Breast epithelium (tissue), 4 donors: ENCODE data around the gene ADAMTS17. TPM values are rescaled to one million over a fixed set of nuclear protein-coding genes. Genes with fewer than 3 reads are reported as not detected.

Experiments used
- DNase-seq, 2 donors: peaks; one replicate each; pipeline ENCODE4 v3.0.0-alpha.2; 2019; ENCODE audit warnings: low spot score in 2 of 2
- H3K27ac ChIP-seq, 2 donors: fragments of 200-600 bp; sonication (generic) in 1 of 2; one replicate each; pipeline ENCODE4 v1.5.1; 2016 to 2019; ENCODE audit warnings: mild to moderate bottlenecking in 1 of 2
- H3K27me3 ChIP-seq, 2 donors: fragments of 200-600 bp; sonication (generic) in 1 of 2; one replicate each; pipeline versions ENCODE4 v1.5.1 to v1.6.0; 2017 to 2019; ENCODE audit warnings: control low read depth in 1 of 2, mild to moderate bottlenecking in 1 of 2
- H3K36me3 ChIP-seq: fragments of 200-600 bp; one replicate; pipeline ENCODE4 v1.5.1; 2019
- H3K4me1 ChIP-seq, 2 donors: fragments of 200-600 bp; sonication (generic); one replicate each; pipeline ENCODE4 v1.5.1; 2016 to 2019; ENCODE audit warnings: control low read depth in 1 of 2
- H3K4me3 ChIP-seq, 3 donors: fragments of 200-600 bp; sonication (generic); 1 replicate in 2 of 3; 2 replicates in 1 of 3; pipeline ENCODE4 v1.5.1; 2016 to 2019; ENCODE audit warnings: mild to moderate bottlenecking in 3 of 3, moderate library complexity in 2 of 3
- H3K9me3 ChIP-seq, 2 donors: fragments of 200-600 bp; sonication (generic) in 1 of 2; one replicate each; pipeline ENCODE4 v1.5.1; 2016 to 2019; ENCODE audit warnings: control low read depth in 1 of 2
- POLR2A ChIP-seq: fragments of 450-650 bp; IDR thresholded peaks from one replicate; pipeline ENCODE4 v1.6.1; 2016; ENCODE audit warnings: antibody characterized with exemption, mild to moderate bottlenecking, moderate library complexity
- POLR2AphosphoS5 ChIP-seq, 3 donors: sonication (generic); formaldehyde crosslinking; IDR thresholded peaks; one replicate each; pipeline ENCODE4 v1.6.1; 2017; ENCODE audit warnings: antibody characterized with exemption in 3 of 3
- intact Hi-C: fragments of 100-400 bp; cut with DNase I; formaldehyde crosslinking; loops from one replicate; pipeline ENCODE4 v1.15.1; 2023; ENCODE audit warnings: low total_unique reads
- total RNA-seq, 3 donors: library from RNA; depleted of rRNA; stranded (reverse); fragments of >200 nt; gene quantifications; one replicate each; pipeline ENCODE4 v1.1.0, GENCODE V29; 2016
- TF ChIP-seq, protein P1 (sequence below), 3 donors: fragments of 450-650 bp; IDR thresholded peaks; one replicate each; pipeline ENCODE4 v1.5.1; 2016 to 2017; ENCODE audit warnings: antibody characterized with exemption in 3 of 3, mild to moderate bottlenecking in 3 of 3, moderate library complexity in 3 of 3

The ADAMTS17 gene
- total RNA-seq, 3 donors from 2014 or later: 5.1 to 8.0 (median 5.9) TPM

DNA sequence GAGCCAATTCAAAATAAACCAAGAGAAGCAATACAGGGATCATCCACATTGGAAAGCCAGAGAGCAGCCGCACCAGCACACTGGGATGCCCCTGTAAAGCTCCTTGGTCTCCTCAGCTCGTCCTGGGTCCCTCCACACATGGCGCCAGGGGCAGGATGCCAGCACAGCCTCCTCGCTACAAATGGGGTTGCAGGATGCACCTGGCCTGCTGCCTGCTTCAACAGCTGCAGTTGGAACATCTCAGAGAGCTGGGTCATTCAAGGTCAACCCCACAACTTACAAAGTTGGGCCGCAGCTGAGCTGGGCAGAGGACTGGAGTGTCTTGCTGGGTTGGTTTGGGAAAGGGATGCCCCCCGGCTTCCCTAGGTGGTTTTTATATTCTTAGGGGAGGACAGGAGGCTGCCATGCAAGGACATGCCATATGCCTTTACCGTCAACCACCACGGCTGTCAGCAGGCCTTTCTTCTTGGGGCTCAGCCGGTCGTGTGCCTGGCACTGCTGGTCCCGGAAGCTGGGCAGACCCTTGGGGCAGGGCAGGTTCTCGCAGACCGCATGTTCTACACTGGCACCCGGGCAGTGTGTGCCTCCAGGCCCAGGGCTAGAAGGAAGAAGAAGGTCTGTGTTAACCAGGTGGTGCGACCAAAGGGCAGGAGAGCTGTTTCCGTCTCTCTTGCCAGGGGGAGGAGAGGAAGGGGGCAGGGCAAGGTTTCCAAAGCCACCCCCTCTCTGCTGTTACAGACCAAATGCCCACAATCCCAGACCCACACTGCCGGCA is 225.2 kb downstream of the ADAMTS17 start:
- Histone ChIP-seq H3K4me3 (no peak overlapping the region), H3K36me3 (no peaks in the 10 kb centered on the region), H3K4me1 (no peaks in the 10 kb centered on the region), H3K27me3 (no peaks in the 10 kb centered on the region), H3K9me3 (peaks cover 4 to 15% of the 10 kb centered on the region in 2 donors), H3K27ac (no peak overlapping the region)
- TF ChIP-seq POLR2AphosphoS5 (IDR thresholded peaks at IDR 0.05): no peak
- no peak for TF ChIP-seq POLR2A
- TF ChIP-seq, protein P1, sequence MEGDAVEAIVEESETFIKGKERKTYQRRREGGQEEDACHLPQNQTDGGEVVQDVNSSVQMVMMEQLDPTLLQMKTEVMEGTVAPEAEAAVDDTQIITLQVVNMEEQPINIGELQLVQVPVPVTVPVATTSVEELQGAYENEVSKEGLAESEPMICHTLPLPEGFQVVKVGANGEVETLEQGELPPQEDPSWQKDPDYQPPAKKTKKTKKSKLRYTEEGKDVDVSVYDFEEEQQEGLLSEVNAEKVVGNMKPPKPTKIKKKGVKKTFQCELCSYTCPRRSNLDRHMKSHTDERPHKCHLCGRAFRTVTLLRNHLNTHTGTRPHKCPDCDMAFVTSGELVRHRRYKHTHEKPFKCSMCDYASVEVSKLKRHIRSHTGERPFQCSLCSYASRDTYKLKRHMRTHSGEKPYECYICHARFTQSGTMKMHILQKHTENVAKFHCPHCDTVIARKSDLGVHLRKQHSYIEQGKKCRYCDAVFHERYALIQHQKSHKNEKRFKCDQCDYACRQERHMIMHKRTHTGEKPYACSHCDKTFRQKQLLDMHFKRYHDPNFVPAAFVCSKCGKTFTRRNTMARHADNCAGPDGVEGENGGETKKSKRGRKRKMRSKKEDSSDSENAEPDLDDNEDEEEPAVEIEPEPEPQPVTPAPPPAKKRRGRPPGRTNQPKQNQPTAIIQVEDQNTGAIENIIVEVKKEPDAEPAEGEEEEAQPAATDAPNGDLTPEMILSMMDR (IDR thresholded peaks at IDR 0.05): no peak
- intact Hi-C loops: no loop called here
- no peak for DNase-seq

- no peak overlapping the region for H3K27ac ChIP-seq
- DNase-seq: no peak
- H3K4me1 ChIP-seq: no peaks in the 10 kb centered on the region
Observed at GRCh38 chr15:100115711-100116090, 226.1 kb downstream of the ADAMTS17 start.

GRCh38 chr15:100115066-100115710 is 226.6 kb downstream of the ADAMTS17 start:
- no peak for DNase-seq
- H3K9me3 ChIP-seq: peaks cover 0 to 2% of the 10 kb centered on the region in 2 donors
- no peaks in the 10 kb centered on the region for H3K27me3 ChIP-seq
- no peaks in the 10 kb centered on the region for H3K4me1 ChIP-seq
- H3K27ac ChIP-seq: peak overlapping the region in 1 of 2 donors; percentile 48
- intact Hi-C loops: no loop called here
- no peaks in the 10 kb centered on the region for H3K36me3 ChIP-seq
- H3K4me3 ChIP-seq: no peak overlapping the region
- TF ChIP-seq POLR2AphosphoS5 (IDR thresholded peaks at IDR 0.05): no peak
- TF ChIP-seq, protein P1 (IDR thresholded peaks at IDR 0.05): no peak
- TF ChIP-seq POLR2A: no peak

More at GRCh38 chr15:100115711-100116090, 226.1 kb downstream of the ADAMTS17 start:
- H3K36me3 ChIP-seq: no peaks in the 10 kb centered on the region
- peaks cover 0 to 7% of the 10 kb centered on the region in 2 donors for H3K9me3 ChIP-seq
- no peaks in the 10 kb centered on the region for H3K27me3 ChIP-seq
- intact Hi-C loops: no loop called here
- no peak overlapping the region for H3K4me3 ChIP-seq
- no peak for TF ChIP-seq POLR2A
- TF ChIP-seq, protein P1 (IDR thresholded peaks at IDR 0.05): no peak
- no peak for TF ChIP-seq POLR2AphosphoS5 (IDR thresholded peaks at IDR 0.05)

DNA sequence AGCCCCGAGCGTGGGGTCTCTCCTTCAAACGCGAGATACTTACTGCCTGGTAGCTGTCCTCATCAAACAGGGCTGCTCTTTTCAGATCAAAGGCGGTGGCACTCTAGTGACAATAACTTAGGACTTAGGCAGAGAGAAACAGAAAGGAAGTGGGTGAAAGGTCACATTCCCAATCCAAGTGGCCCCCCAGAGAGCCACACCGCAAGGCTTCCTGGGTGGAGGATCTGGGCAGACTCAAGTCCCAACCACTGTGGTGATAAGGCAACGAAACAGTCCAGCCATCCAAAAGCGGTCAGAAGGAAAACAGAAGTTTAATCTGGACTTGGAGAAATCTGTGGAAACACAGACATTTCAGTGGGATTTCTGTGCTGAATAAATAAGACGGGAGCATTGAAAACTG is 227.2 kb downstream of the ADAMTS17 start:
- Histone ChIP-seq H3K36me3 (no peaks in the 10 kb centered on the region), H3K27me3 (no peaks in the 10 kb centered on the region), H3K4me3 (peak overlapping the region; percentile 7 to 39 (median 11)), H3K4me1 (no peaks in the 10 kb centered on the region), H3K9me3 (no peaks in the 10 kb centered on the region), H3K27ac (peak overlapping the region; percentile 58 to 65)
- no peak for TF ChIP-seq POLR2A
- no peak for TF ChIP-seq POLR2AphosphoS5 (IDR thresholded peaks at IDR 0.05)
- DNase-seq: no peak
- intact Hi-C loops: no loop called here

DNA sequence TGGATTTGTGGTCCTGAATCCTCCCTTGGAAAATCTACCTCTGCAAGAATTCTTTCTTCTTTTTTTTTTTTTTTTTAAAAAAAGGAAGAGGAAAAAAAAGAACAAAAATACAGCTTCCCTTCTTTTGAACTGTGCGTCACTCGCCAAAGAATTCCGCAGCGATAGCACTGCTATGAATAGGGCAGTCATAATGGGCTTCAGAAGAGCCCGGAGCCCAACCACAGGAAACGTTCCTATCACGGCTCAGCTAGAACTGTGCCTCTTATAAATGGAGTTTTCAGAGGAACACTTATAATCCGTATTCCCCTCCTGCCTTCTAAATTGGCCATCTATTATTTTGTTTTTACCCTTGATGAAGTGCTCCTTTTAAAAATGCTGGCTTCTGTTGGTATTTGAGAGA is 227.7 kb downstream of the ADAMTS17 start:
- Histone ChIP-seq H3K27me3 (no peaks in the 10 kb centered on the region), H3K36me3 (no peaks in the 10 kb centered on the region), H3K4me1 (no peaks in the 10 kb centered on the region), H3K9me3 (no peaks in the 10 kb centered on the region), H3K27ac (peak overlapping the region; percentile 58 to 65), H3K4me3 (peak overlapping the region; percentile 7 to 39 (median 11))
- TF ChIP-seq POLR2A (no peak), POLR2AphosphoS5 (IDR thresholded peaks at IDR 0.05) (no peak)
- TF ChIP-seq, protein P1 (IDR thresholded peaks at IDR 0.05): no peak
- DNase-seq: peak in 1 of 2 donors; percentile 57
- intact Hi-C loops: no loop called here
